Hepatocyte (in vitro differentiated cells): ENCODE measurements around the gene RELL1.

Experiments
- CTCF ChIP-seq: fragments of 200-600 bp; sonication (generic); IDR thresholded peaks from 2 replicates; pipeline ENCODE4 v1.5.1; 2016; ENCODE audit warnings: antibody characterized with exemption, mild to moderate bottlenecking; ENCODE audit not compliant: poor library complexity
- EZH2 ChIP-seq: fragments of 200-600 bp; sonication (generic); IDR thresholded peaks from 2 replicates; pipeline ENCODE4 v1.6.1; 2016; ENCODE audit warnings: antibody characterized with exemption, mild to moderate bottlenecking, borderline replicate concordance

- TF ChIP-seq CTCF: no peak
- no peak for TF ChIP-seq EZH2
These were observed 86.9 kb downstream of the RELL1 start for GRCh38 chr4:37599092-37599790.
